K562 (cell line): ENCODE results near the gene ANKS1A. TPM values are rescaled to one million over a fixed set of nuclear protein-coding genes. Genes with fewer than 3 reads are reported as not detected.

Source experiments
- CBFA2T3 ChIP-seq: fragments of 450-650 bp; IDR thresholded peaks from 2 replicates; pipeline ENCODE4 v1.6.1; 2017
- CEBPZ ChIP-seq: fragments of 150-350 bp; IDR thresholded peaks from 2 replicates; pipeline ENCODE4 v1.6.1; 2014; ENCODE audit warnings: low read depth, mild to moderate bottlenecking, low read length, borderline replicate concordance
- CUX1 ChIP-seq: fragments of 200-800 bp; sonication (Bioruptor generic); IDR thresholded peaks from 2 replicates; pipeline ENCODE4 v1.6.1; 2016; ENCODE audit warnings: missing genetic modification characterization, missing compliant biosample characterization
- EP300 ChIP-seq: IDR thresholded peaks from 2 replicates; pipeline ENCODE4 v1.6.1; 2012; ENCODE audit warnings: low read length, improper control_type of control experiment
- ESRRA ChIP-seq: fragments of 450-650 bp; IDR thresholded peaks from 2 replicates; pipeline ENCODE4 v1.6.1; 2014; ENCODE audit warnings: low read depth, mild to moderate bottlenecking, moderate library complexity, borderline replicate concordance
- FIP1L1 ChIP-seq: fragments of 200-400 bp; formaldehyde crosslinking; IDR thresholded peaks from 2 replicates; pipeline ENCODE4 v1.6.1; 2018; ENCODE audit warnings: mild to moderate bottlenecking, low read depth, low read length; ENCODE audit not compliant: poor library complexity, severe bottlenecking
- HMG20A ChIP-seq: fragments of 450-650 bp; formaldehyde crosslinking; conservative IDR thresholded peaks from 2 replicates; pipeline ENCODE4 v1.4.0; 2020; ENCODE audit warnings: mild to moderate bottlenecking, mixed read lengths
- MTA3 ChIP-seq: fragments of 450-650 bp; formaldehyde crosslinking; IDR thresholded peaks from 2 replicates; pipeline ENCODE4 v1.6.1; 2017; ENCODE audit warnings: mild to moderate bottlenecking, borderline replicate concordance
- NCOR1 ChIP-seq: fragments of 450-650 bp; IDR thresholded peaks from 2 replicates; pipeline ENCODE4 v1.6.1; 2016; ENCODE audit warnings: mild to moderate bottlenecking, moderate library complexity
- NKRF ChIP-seq: fragments of 450-650 bp; IDR thresholded peaks from 2 replicates; pipeline ENCODE4 v1.6.1; 2016; ENCODE audit warnings: borderline replicate concordance
- PHB2 ChIP-seq: fragments of 450-650 bp; IDR thresholded peaks from 2 replicates; pipeline ENCODE4 v1.6.1; 2017; ENCODE audit warnings: low read depth
- PML ChIP-seq: IDR thresholded peaks from 2 replicates; pipeline ENCODE4 v1.6.1; 2012; ENCODE audit warnings: low read length, inconsistent platforms
- SMAD3 ChIP-seq: fragments of 450-650 bp; formaldehyde crosslinking; conservative IDR thresholded peaks from 2 replicates; pipeline ENCODE4 v1.4.0; 2020; ENCODE audit warnings: mild to moderate bottlenecking
- ZBTB7A ChIP-seq: IDR thresholded peaks from 2 replicates; pipeline ENCODE4 v1.6.1; 2011; ENCODE audit warnings: low read depth, mild to moderate bottlenecking, low read length, moderate library complexity, borderline replicate concordance; ENCODE audit not compliant: control insufficient read depth
- ZNF436 ChIP-seq: fragments of 250-450, 450-650 bp; sonication (Bioruptor Pico); formaldehyde crosslinking; IDR thresholded peaks from 2 replicates; pipeline ENCODE4 v1.7.0; 2020; ENCODE audit warnings: mild to moderate bottlenecking
- ZNF584 ChIP-seq: fragments of 200-800 bp; sonication (Bioruptor generic); IDR thresholded peaks from 2 replicates; pipeline ENCODE4 v1.6.1; 2016; ENCODE audit warnings: low read depth, mild to moderate bottlenecking, missing genetic modification characterization, missing compliant biosample characterization
- ZSCAN32 ChIP-seq: fragments of 450-650 bp; formaldehyde crosslinking; IDR thresholded peaks from 2 replicates; pipeline ENCODE4 v1.4.0; 2020; ENCODE audit warnings: mild to moderate bottlenecking, moderate library complexity
- polyA plus RNA-seq, 8 experiments: library from polyadenylated mRNA; depleted of rRNA in 4 of 8; stranded (reverse) in 5 of 8; unstranded in 3 of 8; fragments of >200 nt; fragmentation: Nextera tagmentation in 2 of 8; fragmentation: Illumina TruSeq in 1 of 8; extraction: Ambion mirVana in 2 of 8; extraction: Trizol in 1 of 8; gene quantifications; 2 replicates each; pipeline versions ENCODE4 v1.2.1 to v1.2.3, GENCODE V29; 2011 to 2014; ENCODE audit warnings: inconsistent platforms in 1 of 8, missing spikeins in 1 of 8
- total RNA-seq, 7 experiments: library from RNA; depleted of rRNA in 6 of 7; stranded (reverse); fragments of >200 nt in 6 of 7; fragmentation: Illumina TruSeq in 2 of 7; extraction: Trizol in 2 of 7; gene quantifications; 2 replicates each; pipeline versions ENCODE4 v1.2.1 to v1.2.3, GENCODE V29; 2011 to 2021; ENCODE audit warnings: low replicate concordance in 1 of 7

Gene ANKS1A
- total and polyA plus RNA-seq, 9 of the 15 experiments (the other 6 are each of a cell fraction or from before 2014, with no cell fraction given), result 1.1 to 13.8 (median 5.3) TPM

GRCh38 chr6:34887753-34888513, 1.1 kb upstream of the ANKS1A start, which contains the start of gene TAF11 (continued):
- TF ChIP-seq CUX1 (no peak), SMAD3 (CRISPR knock-in tag) (0 out of 2 replicates have a peak, but pooled peaks have one; percentile 52), MTA3 (peak; percentile 97), PHB2 (no peak), EP300 (peak; percentile 50; the same call in 1 of the 2 replicates), ESRRA (peak; percentile 94), HMG20A (CRISPR knock-in tag) (no peak), FIP1L1 (no peak), ZNF436 (CRISPR knock-in tag) (no peak), ZSCAN32 (CRISPR knock-in tag) (no peak), NKRF (peak; percentile 95), NCOR1 (peak; percentile 40; the same call in 1 of the 2 replicates), ZNF584 (CRISPR knock-in tag) (0 out of 2 replicates have a peak, but pooled peaks have one; percentile 75), CBFA2T3 (0 out of 2 replicates have a peak, but pooled peaks have one; percentile 2), PML (peak; percentile 92), CEBPZ (0 out of 2 replicates have a peak, but pooled peaks have one; percentile 39), ZBTB7A (0 out of 2 replicates have a peak, but pooled peaks have one; percentile 20)
